Urinary bladder (tissue), 4 donors: ENCODE results near the gene CDH20. TPM values are rescaled to one million over a fixed set of nuclear protein-coding genes. Genes with fewer than 3 reads are reported as not detected.

Experiments
- DNase-seq: peaks from one replicate; pipeline ENCODE4 v3.0.0-alpha.2; 2015; ENCODE audit errors: extremely low spot score
- H3K27ac ChIP-seq: one replicate; pipeline ENCODE4 v1.5.1; 2013; ENCODE audit warnings: low read depth, mild to moderate bottlenecking, moderate library complexity
- H3K36me3 ChIP-seq: one replicate; pipeline ENCODE4 v1.6.1; 2013; ENCODE audit warnings: mild to moderate bottlenecking, moderate library complexity; ENCODE audit not compliant: insufficient read depth
- H3K4me1 ChIP-seq: one replicate; pipeline ENCODE4 v1.6.1; 2013; ENCODE audit warnings: mild to moderate bottlenecking, moderate library complexity; ENCODE audit not compliant: insufficient read depth
- H3K4me3 ChIP-seq: one replicate; pipeline ENCODE4 v1.5.1; 2013; ENCODE audit warnings: low read depth, low read length
- WGBS: extraction: QIAGEN DNeasy Blood & Tissue Kit; methylation state at CpG from one replicate; pipeline ENCODE4 v1.1.7; 2013; 5-methylcytosine and 5-hydroxymethylcytosine counted together
- polyA plus RNA-seq: library from polyadenylated mRNA; stranded (reverse); fragments of 200-250 nt; gene quantifications from one replicate; pipeline ENCODE4 v1.2.3, GENCODE V29; 2013
- small RNA-seq: library from RNA; depleted of rRNA; stranded (forward); fragments of <200 nt; gene quantifications from one replicate; pipeline ENCODE3, GENCODE V24; 2014
- total RNA-seq: library from RNA; depleted of rRNA; stranded (reverse); fragments of >200 nt; gene quantifications from one replicate; pipeline ENCODE4 v1.2.3, GENCODE V29; 2014
- donor health status: healthy with polysubstance abuse.
- donor health status: healthy.

Gene CDH20
- total and polyA plus RNA-seq, 2 donors: 1.1 TPM

GRCh38 chr18:61589053-61589723, 256.0 kb downstream of the CDH20 start:
- no peak overlapping the region for H3K4me3 ChIP-seq
- no peak for DNase-seq
- H3K4me1 ChIP-seq: no peaks in the 10 kb centered on the region
- H3K36me3 ChIP-seq: no peaks in the 10 kb centered on the region
- 53% methylated on average over 6 of the region's 6 CpGs for WGBS
- peak overlapping the region; percentile 39 for H3K27ac ChIP-seq

GRCh38 chr18:61589724-61590065, 256.5 kb downstream of the CDH20 start:
- H3K4me1 ChIP-seq: no peaks in the 10 kb centered on the region
- H3K4me3 ChIP-seq: no peak overlapping the region
- H3K36me3 ChIP-seq: no peaks in the 10 kb centered on the region
- WGBS: 41% methylated on average over 4 of the region's 4 CpGs
- no peak for DNase-seq
- H3K27ac ChIP-seq: no peak overlapping the region

- Histone ChIP-seq H3K4me1 (no peaks in the 10 kb centered on the region), H3K36me3 (no peaks in the 10 kb centered on the region), H3K4me3 (no peak overlapping the region), H3K27ac (no peak overlapping the region)
- no peak for DNase-seq
These were observed 258.0 kb downstream of the CDH20 start for GRCh38 chr18:61591253-61591652.

- H3K4me1 ChIP-seq: no peaks in the 10 kb centered on the region
- DNase-seq: peak; percentile 35
- H3K36me3 ChIP-seq: no peaks in the 10 kb centered on the region
- 22% methylated on average over 8 of the region's 8 CpGs for WGBS
- no peak overlapping the region for H3K27ac ChIP-seq
- H3K4me3 ChIP-seq: no peak overlapping the region
These were observed 262.5 kb downstream of the CDH20 start for GRCh38 chr18:61595615-61596251.

- 28% methylated on average over 3 of the region's 3 CpGs for WGBS
- no peak overlapping the region for H3K27ac ChIP-seq
- no peaks in the 10 kb centered on the region for H3K36me3 ChIP-seq
- peak; percentile 33 for DNase-seq
- H3K4me1 ChIP-seq: no peaks in the 10 kb centered on the region
- H3K4me3 ChIP-seq: no peak overlapping the region
These were observed 263.1 kb downstream of the CDH20 start for GRCh38 chr18:61596296-61596695.

- Histone ChIP-seq H3K27ac (no peak overlapping the region), H3K4me3 (no peak overlapping the region), H3K4me1 (no peaks in the 10 kb centered on the region), H3K36me3 (no peaks in the 10 kb centered on the region)
- DNase-seq: no peak
- 90% methylated on average over 1 of the region's 1 CpG for WGBS
These were observed 264.1 kb downstream of the CDH20 start for GRCh38 chr18:61597316-61597715.

- H3K4me3 ChIP-seq: no peak overlapping the region
- no peak for DNase-seq
- H3K36me3 ChIP-seq: no peaks in the 10 kb centered on the region
- no peaks in the 10 kb centered on the region for H3K4me1 ChIP-seq
- WGBS: 88% methylated on average over 4 of the region's 4 CpGs
- H3K27ac ChIP-seq: no peak overlapping the region
These were observed 267.2 kb downstream of the CDH20 start for GRCh38 chr18:61600422-61600821.

- DNase-seq: no peak
- Histone ChIP-seq H3K36me3 (no peaks in the 10 kb centered on the region), H3K27ac (no peak overlapping the region), H3K4me1 (no peaks in the 10 kb centered on the region), H3K4me3 (no peak overlapping the region)
- WGBS: 94% methylated on average over 2 of the region's 2 CpGs
These were observed 269.6 kb downstream of the CDH20 start for GRCh38 chr18:61602836-61603235.

Small RNAs within 50 kb of the gene (small RNA-seq; reads per million reads assigned to genes)
- gene RNU6-116P: not detected
